GM12872 (cell line): ENCODE data around the gene UBAC1.

ENCODE experiments used
- CTCF ChIP-seq: IDR thresholded peaks from 3 replicates; pipeline ENCODE4 v1.5.1; 2011; ENCODE audit warnings: low read depth, mild to moderate bottlenecking, low read length, moderate library complexity; ENCODE audit not compliant: insufficient read depth

UBAC1 gene

GRCh38 chr9:135955934-135956801, 5.0 kb downstream of the UBAC1 start:
- no peak for TF ChIP-seq CTCF

- TF ChIP-seq CTCF: no peak
Measured at GRCh38 chr9:135952664-135953206, 8.4 kb downstream of the UBAC1 start.

- TF ChIP-seq CTCF: no peak
Measured at GRCh38 chr9:135951889-135952663, 9.1 kb downstream of the UBAC1 start.

- TF ChIP-seq CTCF: no peak
Measured at GRCh38 chr9:135950135-135950682, 11.0 kb downstream of the UBAC1 start.

GRCh38 chr9:135949501-135950134, 11.6 kb downstream of the UBAC1 start:
- TF ChIP-seq CTCF: no peak

GRCh38 chr9:135948968-135949367, 12.2 kb downstream of the UBAC1 start:
- no peak for TF ChIP-seq CTCF
